ENCODE measurements around the gene HDAC1. TPM values are rescaled to one million over a fixed set of nuclear protein-coding genes. Genes with fewer than 3 reads are reported as not detected.
A peak's percentile ranks its signal among the peaks of the same experiment; 100 is the strongest.

The HDAC1 gene
- total and polyA plus RNA-seq, 2 of the 13 experiments (the other 11 are each of a cell fraction or from before 2014, with no cell fraction given) = 93.5 to 189 TPM

DNA sequence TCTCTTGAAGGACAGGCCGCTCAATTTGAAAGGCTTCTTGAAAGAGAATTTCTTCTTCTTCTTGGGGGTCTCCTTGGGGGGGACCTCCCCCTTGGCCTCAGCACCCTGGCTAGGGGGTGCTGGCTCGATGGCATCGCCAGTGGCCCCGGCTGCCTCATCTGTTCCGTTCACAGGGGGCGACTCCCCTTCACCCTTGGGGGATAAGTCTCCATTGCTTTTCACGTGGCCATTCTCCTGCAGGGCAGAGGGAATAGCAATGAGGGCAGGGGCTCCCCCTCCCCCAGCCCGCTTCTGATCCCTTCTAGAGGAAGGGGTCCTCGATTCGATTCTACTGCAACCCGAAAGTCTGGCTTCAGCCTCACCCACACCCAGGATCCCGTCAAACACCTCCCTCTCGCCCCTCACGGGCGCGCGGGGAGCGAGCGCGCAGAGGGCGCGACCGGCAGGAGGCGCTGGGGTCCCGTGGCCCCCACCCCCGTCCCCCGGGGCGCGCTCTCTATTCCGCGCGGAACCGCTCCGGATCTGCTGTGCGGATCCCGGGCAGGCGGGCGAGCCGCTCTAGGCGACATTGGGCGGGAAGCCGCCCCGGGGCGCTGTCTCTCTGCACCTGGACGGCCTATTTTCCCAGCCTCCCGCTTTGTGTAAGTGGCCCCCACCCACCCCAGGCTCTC is 43.1 kb downstream of the HDAC1 start (continued):
- TF ChIP-seq SALL1 (CRISPR knock-in tag; IDR thresholded peaks at IDR 0.05) (peak; percentile 65), KDM2A (CRISPR knock-in tag; IDR thresholded peaks at IDR 0.05; ENCODE audit: borderline replicate concordance, low read depth) (peak; percentile 69), ZFP36 (IDR thresholded peaks at IDR 0.05; ENCODE audit: borderline replicate concordance, low read depth, low read length, partially characterized antibody) (no peak), TEAD3 (CRISPR knock-in tag; optimal IDR thresholded peaks at IDR 0.05; ENCODE audit: borderline replicate concordance) (peak; percentile 14), ZNF451 (CRISPR knock-in tag; IDR thresholded peaks at IDR 0.05) (no peak), JDP2 (CRISPR knock-in tag; IDR thresholded peaks at IDR 0.05; ENCODE audit: borderline replicate concordance) (no peak; the same call in 1 of the 2 replicates), ZNF792 (CRISPR knock-in tag; IDR thresholded peaks at IDR 0.05) (peak; percentile 59; the same call in 1 of the 2 replicates)
- TF ChIP-seq, protein P1, sequence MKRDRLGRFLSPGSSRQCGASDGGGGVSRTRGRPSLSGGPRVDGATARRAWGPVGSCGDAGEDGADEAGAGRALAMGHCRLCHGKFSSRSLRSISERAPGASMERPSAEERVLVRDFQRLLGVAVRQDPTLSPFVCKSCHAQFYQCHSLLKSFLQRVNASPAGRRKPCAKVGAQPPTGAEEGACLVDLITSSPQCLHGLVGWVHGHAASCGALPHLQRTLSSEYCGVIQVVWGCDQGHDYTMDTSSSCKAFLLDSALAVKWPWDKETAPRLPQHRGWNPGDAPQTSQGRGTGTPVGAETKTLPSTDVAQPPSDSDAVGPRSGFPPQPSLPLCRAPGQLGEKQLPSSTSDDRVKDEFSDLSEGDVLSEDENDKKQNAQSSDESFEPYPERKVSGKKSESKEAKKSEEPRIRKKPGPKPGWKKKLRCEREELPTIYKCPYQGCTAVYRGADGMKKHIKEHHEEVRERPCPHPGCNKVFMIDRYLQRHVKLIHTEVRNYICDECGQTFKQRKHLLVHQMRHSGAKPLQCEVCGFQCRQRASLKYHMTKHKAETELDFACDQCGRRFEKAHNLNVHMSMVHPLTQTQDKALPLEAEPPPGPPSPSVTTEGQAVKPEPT (CRISPR knock-in tag; IDR thresholded peaks at IDR 0.05; ENCODE audit: low read depth) = no peak
- TF ChIP-seq, protein P2, sequence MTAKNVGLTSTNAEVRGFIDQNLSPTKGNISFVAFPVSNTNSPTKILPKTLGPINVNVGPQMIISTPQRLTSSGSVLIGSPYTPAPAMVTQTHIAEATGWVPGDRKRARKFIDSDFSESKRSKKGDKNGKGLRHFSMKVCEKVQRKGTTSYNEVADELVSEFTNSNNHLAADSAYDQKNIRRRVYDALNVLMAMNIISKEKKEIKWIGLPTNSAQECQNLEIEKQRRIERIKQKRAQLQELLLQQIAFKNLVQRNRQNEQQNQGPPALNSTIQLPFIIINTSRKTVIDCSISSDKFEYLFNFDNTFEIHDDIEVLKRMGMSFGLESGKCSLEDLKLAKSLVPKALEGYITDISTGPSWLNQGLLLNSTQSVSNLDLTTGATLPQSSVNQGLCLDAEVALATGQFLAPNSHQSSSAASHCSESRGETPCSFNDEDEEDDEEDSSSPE (CRISPR knock-in tag; IDR thresholded peaks at IDR 0.05) = peak; percentile 34; the same call in 1 of the 2 replicates
- TF ChIP-seq, protein P3, sequence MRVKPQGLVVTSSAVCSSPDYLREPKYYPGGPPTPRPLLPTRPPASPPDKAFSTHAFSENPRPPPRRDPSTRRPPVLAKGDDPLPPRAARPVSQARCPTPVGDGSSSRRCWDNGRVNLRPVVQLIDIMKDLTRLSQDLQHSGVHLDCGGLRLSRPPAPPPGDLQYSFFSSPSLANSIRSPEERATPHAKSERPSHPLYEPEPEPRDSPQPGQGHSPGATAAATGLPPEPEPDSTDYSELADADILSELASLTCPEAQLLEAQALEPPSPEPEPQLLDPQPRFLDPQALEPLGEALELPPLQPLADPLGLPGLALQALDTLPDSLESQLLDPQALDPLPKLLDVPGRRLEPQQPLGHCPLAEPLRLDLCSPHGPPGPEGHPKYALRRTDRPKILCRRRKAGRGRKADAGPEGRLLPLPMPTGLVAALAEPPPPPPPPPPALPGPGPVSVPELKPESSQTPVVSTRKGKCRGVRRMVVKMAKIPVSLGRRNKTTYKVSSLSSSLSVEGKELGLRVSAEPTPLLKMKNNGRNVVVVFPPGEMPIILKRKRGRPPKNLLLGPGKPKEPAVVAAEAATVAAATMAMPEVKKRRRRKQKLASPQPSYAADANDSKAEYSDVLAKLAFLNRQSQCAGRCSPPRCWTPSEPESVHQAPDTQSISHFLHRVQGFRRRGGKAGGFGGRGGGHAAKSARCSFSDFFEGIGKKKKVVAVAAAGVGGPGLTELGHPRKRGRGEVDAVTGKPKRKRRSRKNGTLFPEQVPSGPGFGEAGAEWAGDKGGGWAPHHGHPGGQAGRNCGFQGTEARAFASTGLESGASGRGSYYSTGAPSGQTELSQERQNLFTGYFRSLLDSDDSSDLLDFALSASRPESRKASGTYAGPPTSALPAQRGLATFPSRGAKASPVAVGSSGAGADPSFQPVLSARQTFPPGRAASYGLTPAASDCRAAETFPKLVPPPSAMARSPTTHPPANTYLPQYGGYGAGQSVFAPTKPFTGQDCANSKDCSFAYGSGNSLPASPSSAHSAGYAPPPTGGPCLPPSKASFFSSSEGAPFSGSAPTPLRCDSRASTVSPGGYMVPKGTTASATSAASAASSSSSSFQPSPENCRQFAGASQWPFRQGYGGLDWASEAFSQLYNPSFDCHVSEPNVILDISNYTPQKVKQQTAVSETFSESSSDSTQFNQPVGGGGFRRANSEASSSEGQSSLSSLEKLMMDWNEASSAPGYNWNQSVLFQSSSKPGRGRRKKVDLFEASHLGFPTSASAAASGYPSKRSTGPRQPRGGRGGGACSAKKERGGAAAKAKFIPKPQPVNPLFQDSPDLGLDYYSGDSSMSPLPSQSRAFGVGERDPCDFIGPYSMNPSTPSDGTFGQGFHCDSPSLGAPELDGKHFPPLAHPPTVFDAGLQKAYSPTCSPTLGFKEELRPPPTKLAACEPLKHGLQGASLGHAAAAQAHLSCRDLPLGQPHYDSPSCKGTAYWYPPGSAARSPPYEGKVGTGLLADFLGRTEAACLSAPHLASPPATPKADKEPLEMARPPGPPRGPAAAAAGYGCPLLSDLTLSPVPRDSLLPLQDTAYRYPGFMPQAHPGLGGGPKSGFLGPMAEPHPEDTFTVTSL (CRISPR knock-in tag; IDR thresholded peaks at IDR 0.05; ENCODE audit: borderline replicate concordance) = peak; percentile 44; the same call in 1 of the 2 replicates
- TF ChIP-seq, protein P4, sequence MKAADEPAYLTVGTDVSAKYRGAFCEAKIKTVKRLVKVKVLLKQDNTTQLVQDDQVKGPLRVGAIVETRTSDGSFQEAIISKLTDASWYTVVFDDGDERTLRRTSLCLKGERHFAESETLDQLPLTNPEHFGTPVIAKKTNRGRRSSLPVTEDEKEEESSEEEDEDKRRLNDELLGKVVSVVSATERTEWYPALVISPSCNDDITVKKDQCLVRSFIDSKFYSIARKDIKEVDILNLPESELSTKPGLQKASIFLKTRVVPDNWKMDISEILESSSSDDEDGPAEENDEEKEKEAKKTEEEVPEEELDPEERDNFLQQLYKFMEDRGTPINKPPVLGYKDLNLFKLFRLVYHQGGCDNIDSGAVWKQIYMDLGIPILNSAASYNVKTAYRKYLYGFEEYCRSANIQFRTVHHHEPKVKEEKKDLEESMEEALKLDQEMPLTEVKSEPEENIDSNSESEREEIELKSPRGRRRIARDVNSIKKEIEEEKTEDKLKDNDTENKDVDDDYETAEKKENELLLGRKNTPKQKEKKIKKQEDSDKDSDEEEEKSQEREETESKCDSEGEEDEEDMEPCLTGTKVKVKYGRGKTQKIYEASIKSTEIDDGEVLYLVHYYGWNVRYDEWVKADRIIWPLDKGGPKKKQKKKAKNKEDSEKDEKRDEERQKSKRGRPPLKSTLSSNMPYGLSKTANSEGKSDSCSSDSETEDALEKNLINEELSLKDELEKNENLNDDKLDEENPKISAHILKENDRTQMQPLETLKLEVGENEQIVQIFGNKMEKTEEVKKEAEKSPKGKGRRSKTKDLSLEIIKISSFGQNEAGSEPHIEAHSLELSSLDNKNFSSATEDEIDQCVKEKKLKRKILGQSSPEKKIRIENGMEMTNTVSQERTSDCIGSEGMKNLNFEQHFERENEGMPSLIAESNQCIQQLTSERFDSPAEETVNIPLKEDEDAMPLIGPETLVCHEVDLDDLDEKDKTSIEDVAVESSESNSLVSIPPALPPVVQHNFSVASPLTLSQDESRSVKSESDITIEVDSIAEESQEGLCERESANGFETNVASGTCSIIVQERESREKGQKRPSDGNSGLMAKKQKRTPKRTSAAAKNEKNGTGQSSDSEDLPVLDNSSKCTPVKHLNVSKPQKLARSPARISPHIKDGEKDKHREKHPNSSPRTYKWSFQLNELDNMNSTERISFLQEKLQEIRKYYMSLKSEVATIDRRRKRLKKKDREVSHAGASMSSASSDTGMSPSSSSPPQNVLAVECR (CRISPR knock-in tag; IDR thresholded peaks at IDR 0.05; ENCODE audit: borderline replicate concordance) = peak; percentile 49
- TF ChIP-seq, protein P5, sequence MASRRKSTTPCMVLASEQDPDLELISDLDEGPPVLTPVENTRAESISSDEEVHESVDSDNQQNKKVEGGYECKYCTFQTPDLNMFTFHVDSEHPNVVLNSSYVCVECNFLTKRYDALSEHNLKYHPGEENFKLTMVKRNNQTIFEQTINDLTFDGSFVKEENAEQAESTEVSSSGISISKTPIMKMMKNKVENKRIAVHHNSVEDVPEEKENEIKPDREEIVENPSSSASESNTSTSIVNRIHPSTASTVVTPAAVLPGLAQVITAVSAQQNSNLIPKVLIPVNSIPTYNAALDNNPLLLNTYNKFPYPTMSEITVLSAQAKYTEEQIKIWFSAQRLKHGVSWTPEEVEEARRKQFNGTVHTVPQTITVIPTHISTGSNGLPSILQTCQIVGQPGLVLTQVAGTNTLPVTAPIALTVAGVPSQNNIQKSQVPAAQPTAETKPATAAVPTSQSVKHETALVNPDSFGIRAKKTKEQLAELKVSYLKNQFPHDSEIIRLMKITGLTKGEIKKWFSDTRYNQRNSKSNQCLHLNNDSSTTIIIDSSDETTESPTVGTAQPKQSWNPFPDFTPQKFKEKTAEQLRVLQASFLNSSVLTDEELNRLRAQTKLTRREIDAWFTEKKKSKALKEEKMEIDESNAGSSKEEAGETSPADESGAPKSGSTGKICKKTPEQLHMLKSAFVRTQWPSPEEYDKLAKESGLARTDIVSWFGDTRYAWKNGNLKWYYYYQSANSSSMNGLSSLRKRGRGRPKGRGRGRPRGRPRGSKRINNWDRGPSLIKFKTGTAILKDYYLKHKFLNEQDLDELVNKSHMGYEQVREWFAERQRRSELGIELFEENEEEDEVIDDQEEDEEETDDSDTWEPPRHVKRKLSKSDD (CRISPR knock-in tag; IDR thresholded peaks at IDR 0.05; ENCODE audit: low read depth) = no peak

All from HepG2 (cell line).